ENCODE results near the gene DPH7.
"Not testable (repeated sequence)": the region's sequence is repeated elsewhere in the genome, so short reads cannot be mapped to it uniquely, and the experiment has no call there.

Gene DPH7

DNA sequence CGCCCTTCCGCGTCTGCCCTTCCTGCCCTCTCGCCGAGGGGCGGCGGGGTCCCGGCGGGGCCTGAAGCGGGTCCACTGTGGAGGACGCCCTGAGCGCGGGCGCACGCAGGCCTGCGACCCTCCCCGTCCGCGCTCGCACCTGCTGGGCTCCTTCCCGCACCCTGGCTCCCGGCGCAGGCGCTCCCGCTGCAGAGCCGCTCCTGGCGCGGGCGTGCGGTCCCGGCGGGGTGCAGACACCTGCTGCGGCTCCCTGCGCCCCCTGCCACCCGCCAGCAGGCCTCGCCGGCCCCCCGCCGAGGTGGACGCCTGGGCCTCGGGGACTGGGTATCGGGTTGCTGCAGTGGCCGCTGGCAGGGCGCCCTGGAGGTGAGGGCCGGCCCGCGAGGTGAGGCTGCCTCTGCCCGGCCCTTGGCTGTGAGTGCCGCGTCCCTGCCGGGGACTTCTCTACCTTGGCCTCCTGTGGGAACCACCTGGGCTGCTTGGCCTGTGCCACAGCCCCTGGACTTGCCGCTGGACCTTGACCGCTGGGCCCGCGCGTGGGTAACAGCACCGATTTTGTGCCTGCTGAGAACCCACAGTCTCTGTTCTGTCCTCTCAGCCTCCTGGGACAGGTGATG is 27.4 kb upstream of the DPH7 start:
- peak overlapping the region in 4 of 5 donors; percentile 76 to 88 (median 80) for H3K9ac ChIP-seq (ENCODE audit: low read length in 5 of 5)
- H3K4me1 ChIP-seq (ENCODE audit: control insufficient read depth in 5 of 5, insufficient read depth in 5 of 5, low read length in 5 of 5), result peaks cover 2 to 49% (median 30%) of the 10 kb centered on the region in 5 donors

DNA sequence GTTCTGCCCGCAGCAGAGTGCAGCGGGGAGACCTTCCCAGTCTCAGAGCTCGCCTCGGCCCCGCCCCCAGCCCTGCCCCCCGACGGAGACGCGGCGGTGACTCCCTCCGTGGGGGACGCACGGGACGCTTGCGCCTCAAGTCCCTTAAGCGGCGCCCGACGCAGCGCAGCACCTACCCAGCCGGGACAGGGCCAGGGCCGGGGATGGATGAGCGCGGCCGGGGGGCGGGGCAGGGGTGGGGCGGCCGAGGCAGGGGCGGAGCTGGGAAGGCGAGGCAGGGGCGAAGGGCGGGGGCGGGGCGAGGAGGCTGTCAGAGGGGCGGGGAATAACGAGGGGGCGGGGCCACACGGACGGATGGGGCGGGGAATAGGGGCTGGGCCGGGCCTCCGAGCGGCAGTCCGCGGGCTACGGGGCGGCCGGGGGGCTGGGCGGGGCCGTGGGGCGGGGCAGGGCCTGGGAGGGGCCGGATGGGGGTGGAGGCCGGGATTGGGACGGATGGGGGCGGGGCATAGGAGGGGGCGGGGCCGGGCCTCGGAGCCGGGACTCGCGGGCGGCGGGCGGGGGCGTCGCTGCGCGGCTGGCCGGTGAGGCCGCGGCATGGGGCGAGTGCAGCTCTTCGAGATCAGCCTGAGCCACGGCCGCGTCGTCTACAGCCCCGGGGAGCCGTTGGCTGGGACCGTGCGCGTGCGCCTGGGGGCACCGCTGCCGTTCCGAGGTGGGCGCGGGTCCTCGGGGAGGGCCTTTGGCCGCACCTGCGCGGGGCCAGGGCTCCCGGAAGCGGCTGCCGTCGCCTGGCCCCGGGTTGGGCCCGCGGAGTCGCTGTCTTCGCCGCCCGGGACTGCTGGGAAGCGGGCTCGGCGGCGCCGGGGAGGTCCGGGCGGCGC is 26.6 kb upstream of the DPH7 start, which contains the start of gene ARRDC1:
ARRDC1 (plus strand) TSS at position 566 of the 884 bp plus-strand sequence; CDS start at position 598, 32 bp downstream.
- H3K36me3 ChIP-seq (ENCODE audit: control insufficient read depth in 5 of 5, insufficient read depth in 5 of 5, low read length in 5 of 5), result no peaks in the 10 kb centered on the region
- H3K9ac ChIP-seq (ENCODE audit: low read length in 5 of 5), result peak within 1 kb of the TSS in 4 of 5 donors; percentile 76 to 88 (median 80)
- no peaks in the 10 kb centered on the region for H3K27me3 ChIP-seq (ENCODE audit: control insufficient read depth in 5 of 5, insufficient read depth in 4 of 5, low read length in 5 of 5)
- peak within 1 kb of the TSS in 4 of 5 donors; percentile 63 to 83 (median 76) for H3K4me3 ChIP-seq (ENCODE audit: low read depth in 1 of 5, low read length in 5 of 5)
- peaks cover 2 to 49% (median 30%) of the 10 kb centered on the region in 5 donors for H3K4me1 ChIP-seq (ENCODE audit: control insufficient read depth in 5 of 5, insufficient read depth in 5 of 5, low read length in 5 of 5)
- no peaks in the 10 kb centered on the region for H3K9me3 ChIP-seq (ENCODE audit: control insufficient read depth in 5 of 5, low read length in 5 of 5)
- no peak within 1 kb of the TSS for H3K27ac ChIP-seq (ENCODE audit: low read depth, low read length)

More for the DNA sequence above, 27.4 kb upstream of the DPH7 start:
- no peaks in the 10 kb centered on the region for H3K9me3 ChIP-seq (ENCODE audit: control insufficient read depth in 5 of 5, low read length in 5 of 5)
- H3K27ac ChIP-seq (ENCODE audit: low read depth, low read length), result no peak overlapping the region
- H3K4me3 ChIP-seq (ENCODE audit: low read depth in 1 of 5, low read length in 5 of 5), result peak overlapping the region in 4 of 5 donors; percentile 63 to 83 (median 76)
- H3K36me3 ChIP-seq (ENCODE audit: control insufficient read depth in 5 of 5, insufficient read depth in 5 of 5, low read length in 5 of 5), result no peaks in the 10 kb centered on the region
- H3K27me3 ChIP-seq (ENCODE audit: control insufficient read depth in 5 of 5, insufficient read depth in 4 of 5, low read length in 5 of 5), result no peaks in the 10 kb centered on the region

DNA sequence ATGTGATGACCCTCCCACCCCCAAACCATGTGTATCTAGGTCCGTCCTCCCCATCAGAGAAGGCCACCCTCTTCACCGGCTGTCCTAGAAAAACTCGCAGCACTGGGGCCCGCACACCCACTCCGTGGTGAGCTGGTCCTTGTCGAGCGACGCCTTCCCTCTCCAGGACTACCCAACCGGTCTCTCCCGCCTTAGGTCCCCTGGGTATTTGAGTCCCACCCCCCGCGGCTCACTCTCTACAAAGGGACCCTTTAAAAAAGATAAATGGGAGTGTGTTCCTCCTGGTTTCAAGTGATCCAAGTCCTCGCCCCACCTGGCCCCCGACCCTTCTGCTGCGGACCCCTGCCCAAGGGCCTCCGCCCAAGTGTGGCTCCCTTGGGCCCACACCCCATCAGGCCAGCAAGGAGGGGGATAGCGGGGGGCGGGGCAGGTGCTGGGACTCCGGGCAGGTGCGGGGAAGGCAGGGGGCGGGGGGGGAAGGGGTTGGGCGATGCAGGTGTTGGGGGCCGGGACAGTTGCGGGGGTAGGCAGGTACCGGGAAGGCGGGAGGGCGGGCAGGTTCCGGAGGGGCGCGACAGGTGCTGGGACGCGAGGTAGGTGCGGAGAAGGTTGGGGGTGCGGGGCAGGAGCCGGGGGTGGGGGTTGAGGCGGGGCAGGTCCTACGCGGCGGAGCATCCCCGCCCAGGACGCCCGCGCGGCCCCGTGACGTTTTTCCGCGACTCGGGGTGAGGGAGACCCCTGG is 25.8 kb upstream of the DPH7 start:
- H3K9ac ChIP-seq (ENCODE audit: low read length in 5 of 5), result no peak overlapping the region
- peak overlapping the region in 2 of 5 donors; percentile 42 to 57 for H3K4me3 ChIP-seq (ENCODE audit: low read depth in 1 of 5, low read length in 5 of 5)
- H3K27me3 ChIP-seq (ENCODE audit: control insufficient read depth in 5 of 5, insufficient read depth in 4 of 5, low read length in 5 of 5), result no peaks in the 10 kb centered on the region
- no peak overlapping the region for H3K27ac ChIP-seq (ENCODE audit: low read depth, low read length)
- peaks cover 2 to 49% (median 30%) of the 10 kb centered on the region in 5 donors for H3K4me1 ChIP-seq (ENCODE audit: control insufficient read depth in 5 of 5, insufficient read depth in 5 of 5, low read length in 5 of 5)
- H3K36me3 ChIP-seq (ENCODE audit: control insufficient read depth in 5 of 5, insufficient read depth in 5 of 5, low read length in 5 of 5), result no peaks in the 10 kb centered on the region
- H3K9me3 ChIP-seq (ENCODE audit: control insufficient read depth in 5 of 5, low read length in 5 of 5), result no peaks in the 10 kb centered on the region

DNA sequence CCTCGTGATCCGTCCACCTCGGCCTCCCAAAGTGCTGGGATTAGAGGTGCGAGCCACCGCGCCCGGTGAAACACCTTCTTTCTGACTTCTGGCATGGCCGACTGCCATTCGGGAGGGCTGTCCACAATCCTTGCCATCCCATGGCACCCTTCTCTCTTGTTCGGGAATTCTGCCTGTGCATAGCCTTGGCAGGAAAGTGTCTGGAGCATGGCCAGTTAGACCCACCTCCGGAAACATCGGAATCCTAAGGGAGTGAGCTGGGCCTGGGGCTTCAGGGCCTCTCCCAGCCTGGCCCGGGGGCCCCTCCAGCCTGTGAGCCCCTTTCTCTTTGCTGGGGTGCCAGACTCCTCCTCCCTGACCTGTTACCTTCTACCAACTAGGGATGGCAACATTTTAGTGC is 25.2 kb upstream of the DPH7 start:
- Histone ChIP-seq H3K4me1 (ENCODE audit: control insufficient read depth in 5 of 5, insufficient read depth in 5 of 5, low read length in 5 of 5) (peaks cover 2 to 49% (median 30%) of the 10 kb centered on the region in 5 donors), H3K27me3 (ENCODE audit: control insufficient read depth in 5 of 5, insufficient read depth in 4 of 5, low read length in 5 of 5) (no peaks in the 10 kb centered on the region), H3K9me3 (ENCODE audit: control insufficient read depth in 5 of 5, low read length in 5 of 5) (no peaks in the 10 kb centered on the region), H3K27ac (ENCODE audit: low read depth, low read length) (no peak overlapping the region), H3K9ac (ENCODE audit: low read length in 5 of 5) (no peak overlapping the region), H3K36me3 (ENCODE audit: control insufficient read depth in 5 of 5, insufficient read depth in 5 of 5, low read length in 5 of 5) (no peaks in the 10 kb centered on the region), H3K4me3 (ENCODE audit: low read depth in 1 of 5, low read length in 5 of 5) (no peak overlapping the region)

DNA sequence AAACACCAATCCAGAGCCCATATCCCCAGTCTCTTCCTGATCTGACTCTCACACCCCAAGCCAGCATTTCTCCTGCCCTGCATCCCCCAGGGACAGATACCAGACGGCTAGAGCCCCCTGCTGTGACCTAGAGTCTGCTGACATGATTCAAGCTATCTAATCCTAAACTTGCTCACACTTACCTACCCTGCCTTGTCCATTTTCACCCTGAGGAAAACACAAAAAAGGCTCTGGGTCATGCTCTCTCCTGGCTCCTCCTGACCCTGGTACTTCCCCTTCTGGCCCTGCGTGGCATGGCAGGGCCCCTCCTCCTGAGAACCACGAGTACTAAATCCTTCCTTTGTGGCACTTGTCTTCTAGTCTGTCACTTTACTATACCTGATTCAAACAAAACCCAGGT is 23.9 kb upstream of the DPH7 start:
- Histone ChIP-seq H3K4me3 (ENCODE audit: low read depth in 1 of 5, low read length in 5 of 5) (no peak overlapping the region), H3K9ac (ENCODE audit: low read length in 5 of 5) (no peak overlapping the region), H3K9me3 (ENCODE audit: control insufficient read depth in 5 of 5, low read length in 5 of 5) (no peaks in the 10 kb centered on the region), H3K36me3 (ENCODE audit: control insufficient read depth in 5 of 5, insufficient read depth in 5 of 5, low read length in 5 of 5) (no peaks in the 10 kb centered on the region), H3K4me1 (ENCODE audit: control insufficient read depth in 5 of 5, insufficient read depth in 5 of 5, low read length in 5 of 5) (peaks cover 2 to 38% (median 24%) of the 10 kb centered on the region in 5 donors), H3K27me3 (ENCODE audit: control insufficient read depth in 5 of 5, insufficient read depth in 4 of 5, low read length in 5 of 5) (no peaks in the 10 kb centered on the region), H3K27ac (ENCODE audit: low read depth, low read length) (no peak overlapping the region)

GRCh38 chr9:137598943-137599342 is 20.2 kb upstream of the DPH7 start:
- no peak overlapping the region for H3K9ac ChIP-seq (ENCODE audit: low read length in 5 of 5)

DNA sequence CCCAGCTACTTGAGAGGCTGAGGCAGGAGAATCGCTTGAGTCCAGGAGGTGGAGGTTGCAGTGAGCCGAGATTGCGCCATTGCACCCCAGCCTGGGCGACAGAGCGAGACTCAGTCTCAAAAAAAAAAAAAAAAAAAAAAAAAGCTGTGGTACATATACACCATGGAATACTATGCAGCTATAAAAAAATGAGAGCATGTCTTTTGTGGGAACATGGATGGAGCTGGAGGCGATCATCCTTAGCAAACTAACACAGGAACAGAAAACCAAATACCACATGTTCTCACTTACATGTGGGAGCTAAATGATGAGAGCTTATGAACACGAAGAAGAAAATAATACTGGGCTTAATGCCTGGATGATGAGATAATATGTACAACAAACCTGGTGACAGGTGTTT is 17.9 kb upstream of the DPH7 start:
- not testable (repeated sequence) for H3K27ac ChIP-seq (ENCODE audit: low read depth, low read length); H3K27me3 ChIP-seq (ENCODE audit: control insufficient read depth in 5 of 5, insufficient read depth in 4 of 5, low read length in 5 of 5)

More at GRCh38 chr9:137598943-137599342, 20.2 kb upstream of the DPH7 start:
- Histone ChIP-seq H3K4me1 (ENCODE audit: control insufficient read depth in 5 of 5, insufficient read depth in 5 of 5, low read length in 5 of 5) (peaks cover 0 to 11% (median under 1%) of the 10 kb centered on the region in 5 donors), H3K27me3 (ENCODE audit: control insufficient read depth in 5 of 5, insufficient read depth in 4 of 5, low read length in 5 of 5) (no peaks in the 10 kb centered on the region), H3K4me3 (ENCODE audit: low read depth in 1 of 5, low read length in 5 of 5) (no peak overlapping the region), H3K36me3 (ENCODE audit: control insufficient read depth in 5 of 5, insufficient read depth in 5 of 5, low read length in 5 of 5) (no peaks in the 10 kb centered on the region), H3K27ac (ENCODE audit: low read depth, low read length) (no peak overlapping the region), H3K9me3 (ENCODE audit: control insufficient read depth in 5 of 5, low read length in 5 of 5) (no peaks in the 10 kb centered on the region)

DNA sequence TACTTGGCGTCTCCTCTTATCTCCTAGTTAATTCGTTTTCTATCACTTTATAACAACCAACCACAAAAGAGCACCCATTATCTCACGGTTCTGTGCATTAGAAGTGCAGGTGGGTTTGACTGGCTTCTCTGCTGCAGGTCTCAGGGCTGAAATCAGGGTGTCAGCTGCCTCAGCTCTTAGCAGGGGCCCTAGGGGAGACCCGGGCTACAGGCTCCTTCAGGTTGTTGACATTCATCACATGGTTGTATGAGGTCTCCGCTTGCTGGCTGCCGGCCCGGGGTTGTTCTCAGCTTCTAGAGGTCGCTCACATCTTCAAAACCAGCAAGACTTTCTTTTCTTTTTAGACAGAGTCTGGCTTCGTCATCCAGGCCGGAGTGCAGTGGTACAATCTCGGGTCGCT is 14.5 kb upstream of the DPH7 start:
- no peaks in the 10 kb centered on the region for H3K9me3 ChIP-seq (ENCODE audit: control insufficient read depth in 5 of 5, low read length in 5 of 5)
- H3K27ac ChIP-seq (ENCODE audit: low read depth, low read length), result no peak overlapping the region
- H3K36me3 ChIP-seq (ENCODE audit: control insufficient read depth in 5 of 5, insufficient read depth in 5 of 5, low read length in 5 of 5), result peaks cover 0 to 3% (median under 1%) of the 10 kb centered on the region in 5 donors
- no peaks in the 10 kb centered on the region for H3K27me3 ChIP-seq (ENCODE audit: control insufficient read depth in 5 of 5, insufficient read depth in 4 of 5, low read length in 5 of 5)
- peak overlapping the region in 1 of 5 donors; percentile 21 for H3K9ac ChIP-seq (ENCODE audit: low read length in 5 of 5)
- H3K4me3 ChIP-seq (ENCODE audit: low read depth in 1 of 5, low read length in 5 of 5), result no peak overlapping the region
- H3K4me1 ChIP-seq (ENCODE audit: control insufficient read depth in 5 of 5, insufficient read depth in 5 of 5, low read length in 5 of 5), result peaks cover 2 to 20% (median 17%) of the 10 kb centered on the region in 5 donors

More for the DNA sequence above, 17.9 kb upstream of the DPH7 start:
- not testable (repeated sequence) for H3K4me1 ChIP-seq (ENCODE audit: control insufficient read depth in 5 of 5, insufficient read depth in 5 of 5, low read length in 5 of 5); H3K36me3 ChIP-seq (ENCODE audit: control insufficient read depth in 5 of 5, insufficient read depth in 5 of 5, low read length in 5 of 5); H3K9ac ChIP-seq (ENCODE audit: low read length in 5 of 5); H3K9me3 ChIP-seq (ENCODE audit: control insufficient read depth in 5 of 5, low read length in 5 of 5); H3K4me3 ChIP-seq (ENCODE audit: low read depth in 1 of 5, low read length in 5 of 5)

- Histone ChIP-seq H3K27me3 (ENCODE audit: control insufficient read depth in 5 of 5, insufficient read depth in 4 of 5, low read length in 5 of 5) (no peaks in the 10 kb centered on the region), H3K27ac (ENCODE audit: low read depth, low read length) (no peak overlapping the region), H3K9ac (ENCODE audit: low read length in 5 of 5) (peak overlapping the region in 1 of 5 donors; percentile 21), H3K36me3 (ENCODE audit: control insufficient read depth in 5 of 5, insufficient read depth in 5 of 5, low read length in 5 of 5) (peaks cover 0 to 6% (median 2%) of the 10 kb centered on the region in 5 donors), H3K4me3 (ENCODE audit: low read depth in 1 of 5, low read length in 5 of 5) (no peak overlapping the region), H3K4me1 (ENCODE audit: control insufficient read depth in 5 of 5, insufficient read depth in 5 of 5, low read length in 5 of 5) (peaks cover 2 to 20% (median 17%) of the 10 kb centered on the region in 5 donors), H3K9me3 (ENCODE audit: control insufficient read depth in 5 of 5, low read length in 5 of 5) (no peaks in the 10 kb centered on the region)
Measured at GRCh38 chr9:137592767-137593166, 14.0 kb upstream of the DPH7 start.

All from subcutaneous abdominal adipose tissue (tissue), 5 donors.